ENCODE data around the gene STX18.
"Not testable (repeated sequence)": the region's sequence is repeated elsewhere in the genome, so short reads cannot be mapped to it uniquely, and the experiment has no call there.

STX18 gene

GRCh38 chr4:4433941-4434340, 107.9 kb downstream of the STX18 start:
- no peak for DNase-seq

GRCh38 chr4:4432341-4433125, 109.3 kb downstream of the STX18 start:
- no peak for DNase-seq

- DNase-seq: no peak
Measured at GRCh38 chr4:4430492-4431195, 111.2 kb downstream of the STX18 start.

GRCh38 chr4:4428966-4429875, 112.6 kb downstream of the STX18 start:
- DNase-seq: no peak

- DNase-seq: no peak
Measured at GRCh38 chr4:4427886-4428285, 114.0 kb downstream of the STX18 start.

GRCh38 chr4:4427121-4427870, 114.6 kb downstream of the STX18 start:
- DNase-seq: no peak

GRCh38 chr4:4426511-4427120, 115.2 kb downstream of the STX18 start:
- no peak for DNase-seq

GRCh38 chr4:4425696-4426095, 116.2 kb downstream of the STX18 start:
- no peak for DNase-seq

- no peak for DNase-seq
Measured at GRCh38 chr4:4425119-4425690, 116.6 kb downstream of the STX18 start.

GRCh38 chr4:4424499-4425115, 117.2 kb downstream of the STX18 start:
- DNase-seq: no peak

GRCh38 chr4:4423706-4424498, 117.9 kb downstream of the STX18 start:
- DNase-seq: no peak

- no peak for DNase-seq
Measured at GRCh38 chr4:4422856-4423499, 118.9 kb downstream of the STX18 start.

- not testable (repeated sequence) for DNase-seq
Measured at GRCh38 chr4:4422117-4422516, 119.7 kb downstream of the STX18 start.

- DNase-seq: no peak
Measured at GRCh38 chr4:4421356-4421755, 120.5 kb downstream of the STX18 start.

- no peak for DNase-seq
Measured at GRCh38 chr4:4420421-4420820, 121.4 kb downstream of the STX18 start.

GRCh38 chr4:4419896-4420295, 122.0 kb downstream of the STX18 start:
- DNase-seq: no peak

- no peak for DNase-seq
Measured at GRCh38 chr4:4418676-4419390, 123.0 kb downstream of the STX18 start.

- DNase-seq: no peak
Measured at GRCh38 chr4:4417886-4418285, 124.0 kb downstream of the STX18 start.

- DNase-seq: no peak
Measured at GRCh38 chr4:4416981-4417380, 124.9 kb downstream of the STX18 start.

Data from NCI-H2227 treated with DMSO at 0.1 percent for 48 hours (cell line).